Gastroesophageal sphincter (tissue), 4 donors: ENCODE measurements around the gene POC1A. TPM values are rescaled to one million over a fixed set of nuclear protein-coding genes. Genes with fewer than 3 reads are reported as not detected.

Source experiments
- ATAC-seq: fragments of 150-250 bp; one replicate; pipeline ENCODE4 v1.9.1; 2016; ENCODE audit warnings: mild to moderate bottlenecking, moderate library complexity
- H3K27ac ChIP-seq, 4 donors: fragments of 200-600 bp; sonication (generic) in 3 of 4; 1 replicate in 3 of 4; 2 replicates in 1 of 4; pipeline ENCODE4 v1.5.1; 2016 to 2019
- H3K27me3 ChIP-seq: fragments of 200-600 bp; sonication (generic); one replicate; pipeline ENCODE4 v1.5.1; 2019
- H3K36me3 ChIP-seq, 2 donors: fragments of 200-600 bp; sonication (generic); one replicate each; pipeline ENCODE4 v1.5.1; 2019; ENCODE audit warnings: control low read depth in 1 of 2
- H3K4me1 ChIP-seq, 3 donors: fragments of 200-600 bp; sonication (generic); 1 replicate in 2 of 3; 2 replicates in 1 of 3; pipeline ENCODE4 v1.5.1; 2016 to 2019; ENCODE audit warnings: control low read depth in 2 of 3
- H3K4me3 ChIP-seq, 2 donors: fragments of 200-600 bp; sonication (generic); one replicate each; pipeline ENCODE4 v1.5.1; 2019; ENCODE audit warnings: mild to moderate bottlenecking in 1 of 2, moderate library complexity in 1 of 2
- H3K9me3 ChIP-seq, 3 donors: fragments of 200-600 bp; sonication (generic); one replicate each; pipeline ENCODE4 v1.5.1; 2017 to 2019; ENCODE audit warnings: control low read depth in 2 of 3
- CTCF ChIP-seq, 4 experiments: fragments of 200-600 bp in 2 of 4; fragments of 450-650 bp in 2 of 4; sonication (generic) in 1 of 4; IDR thresholded peaks; one replicate each; pipeline ENCODE4 v1.5.1; 2017 to 2019; ENCODE audit warnings: antibody characterized with exemption in 4 of 4, mild to moderate bottlenecking in 2 of 4, moderate library complexity in 2 of 4
- EP300 ChIP-seq: sonication (generic); formaldehyde crosslinking; IDR thresholded peaks from one replicate; pipeline ENCODE4 v1.6.1; 2017; ENCODE audit warnings: antibody characterized with exemption, mild to moderate bottlenecking
- POLR2A ChIP-seq, 2 donors: fragments of 450-650 bp; IDR thresholded peaks; one replicate each; pipeline ENCODE4 v1.6.1; 2017; ENCODE audit warnings: antibody characterized with exemption in 2 of 2, mild to moderate bottlenecking in 2 of 2, moderate library complexity in 1 of 2
- POLR2AphosphoS5 ChIP-seq: sonication (generic); formaldehyde crosslinking; IDR thresholded peaks from one replicate; pipeline ENCODE4 v1.6.1; 2017; ENCODE audit warnings: antibody characterized with exemption
- WGBS, 2 donors: methylation state at CpG; one replicate each; pipeline ENCODE4 v1.1.5; 2018; ENCODE audit warnings: low coverage in 1 of 2; 5-methylcytosine and 5-hydroxymethylcytosine counted together
- total RNA-seq, 4 donors: library from RNA; depleted of rRNA; stranded (reverse); fragments of >200 nt; gene quantifications; one replicate each; pipeline ENCODE4 v1.1.0, GENCODE V29; 2016

Gene POC1A
- total RNA-seq, 4 donors from 2014 or later = 0.73 to 1.7 (median 0.93) TPM

DNA sequence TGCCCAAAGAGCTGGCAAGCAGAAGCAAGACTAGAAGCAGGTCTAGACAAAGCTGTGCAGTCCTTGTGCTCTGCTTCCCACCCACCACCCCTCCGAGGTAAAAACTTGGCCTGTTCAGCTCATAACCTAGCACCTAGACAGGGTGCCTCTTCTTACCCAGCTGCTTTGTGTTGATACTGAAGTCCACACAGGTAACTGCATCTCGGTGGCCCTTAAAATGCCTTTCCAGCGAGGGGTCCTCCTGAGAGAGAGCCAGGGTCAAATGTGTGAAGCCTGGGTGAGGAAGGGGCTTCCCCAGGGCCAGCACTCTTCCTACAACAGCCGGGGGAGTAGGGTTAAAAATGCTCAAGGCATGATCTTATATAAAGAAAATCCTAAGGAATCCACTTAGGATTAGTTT, 3.4 kb downstream of the POC1A start:
- Histone ChIP-seq H3K4me1 (peaks cover 0 to 18% (median 9%) of the 10 kb centered on the region in 3 donors), H3K36me3 (peaks cover 0 to under 1% of the 10 kb centered on the region in 2 donors), H3K9me3 (no peaks in the 10 kb centered on the region), H3K27ac (no peak overlapping the region), H3K27me3 (no peaks in the 10 kb centered on the region), H3K4me3 (no peak overlapping the region)
- WGBS, 2 donors = 86% methylated on average over 2 of the region's 4 CpGs; no CpG with 5 or more reads in 1 of the 2 donors
- no peak for ATAC-seq
- TF ChIP-seq EP300 = no peak
- TF ChIP-seq POLR2A (IDR thresholded peaks at IDR 0.05) = no peak
- TF ChIP-seq POLR2AphosphoS5 = no peak
- TF ChIP-seq CTCF (IDR thresholded peaks at IDR 0.05) = no peak

DNA sequence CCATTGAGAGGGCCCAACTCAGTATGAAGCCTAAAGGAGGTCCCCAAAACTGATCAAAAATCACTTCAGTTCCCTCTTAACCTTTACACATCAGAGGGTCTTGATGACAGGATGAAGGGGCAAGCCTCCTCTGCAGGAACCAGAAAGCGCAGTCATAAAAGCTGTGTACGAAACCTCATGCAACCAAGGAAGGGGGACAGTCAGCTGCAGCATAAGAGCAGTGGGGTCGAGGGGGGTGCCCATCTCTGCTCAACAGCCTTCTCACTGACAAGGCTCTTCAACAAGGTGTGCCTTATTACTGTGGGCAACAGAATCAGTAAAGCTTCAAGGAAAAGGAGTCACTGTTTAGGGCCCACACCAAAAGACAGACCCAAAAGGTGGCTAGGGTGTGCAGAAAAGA, 3.9 kb downstream of the POC1A start:
- 89% methylated on average over 3 of the region's 3 CpGs; no CpG with 5 or more reads in 1 of the 2 donors for WGBS, 2 donors
- Histone ChIP-seq H3K4me1 (peaks cover 0 to 17% (median 9%) of the 10 kb centered on the region in 3 donors), H3K27ac (no peak overlapping the region), H3K36me3 (peaks cover 0 to 5% of the 10 kb centered on the region in 2 donors), H3K9me3 (no peaks in the 10 kb centered on the region), H3K27me3 (no peaks in the 10 kb centered on the region), H3K4me3 (no peak overlapping the region)
- TF ChIP-seq POLR2A (IDR thresholded peaks at IDR 0.05) (no peak), CTCF (IDR thresholded peaks at IDR 0.05) (no peak), EP300 (no peak), POLR2AphosphoS5 (no peak)
- ATAC-seq = no peak

GRCh38 chr3:52149726-52150125, 4.5 kb downstream of the POC1A start:
- Histone ChIP-seq H3K4me1 (peaks cover 0 to 12% (median 9%) of the 10 kb centered on the region in 3 donors), H3K27me3 (no peaks in the 10 kb centered on the region), H3K27ac (no peak overlapping the region), H3K36me3 (peaks cover 0 to 6% of the 10 kb centered on the region in 2 donors), H3K9me3 (no peaks in the 10 kb centered on the region), H3K4me3 (no peak overlapping the region)
- ATAC-seq = no peak
- WGBS, 2 donors = no CpG with 5 or more reads among the region's 11 CpGs
- TF ChIP-seq POLR2A (IDR thresholded peaks at IDR 0.05) (no peak), POLR2AphosphoS5 (no peak)

GRCh38 chr3:52149021-52149420, 5.2 kb downstream of the POC1A start:
- no peak for ATAC-seq
- Histone ChIP-seq H3K9me3 (no peaks in the 10 kb centered on the region), H3K4me3 (no peak overlapping the region), H3K27ac (no peak overlapping the region), H3K4me1 (peaks cover 0 to 14% (median 8%) of the 10 kb centered on the region in 3 donors), H3K27me3 (no peaks in the 10 kb centered on the region), H3K36me3 (peaks cover 0 to 6% of the 10 kb centered on the region in 2 donors)
- WGBS, 2 donors = 100% methylated on average over 1 of the region's 8 CpGs; no CpG with 5 or more reads in 1 of the 2 donors
- no peak for TF ChIP-seq POLR2A (IDR thresholded peaks at IDR 0.05)
- no peak for TF ChIP-seq EP300
- TF ChIP-seq CTCF (IDR thresholded peaks at IDR 0.05) = no peak
- no peak for TF ChIP-seq POLR2AphosphoS5

GRCh38 chr3:52147804-52148203, 6.4 kb downstream of the POC1A start:
- WGBS, 2 donors = 81 to 88% methylated on average over 3 to 4 of the region's 8 CpGs
- Histone ChIP-seq H3K27ac (no peak overlapping the region), H3K36me3 (peaks cover 0 to 6% of the 10 kb centered on the region in 2 donors), H3K27me3 (no peaks in the 10 kb centered on the region), H3K4me3 (no peak overlapping the region), H3K4me1 (peaks cover 0 to 7% (median 0%) of the 10 kb centered on the region in 3 donors), H3K9me3 (no peaks in the 10 kb centered on the region)
- no peak for TF ChIP-seq CTCF (IDR thresholded peaks at IDR 0.05)
- TF ChIP-seq POLR2A (IDR thresholded peaks at IDR 0.05) = no peak
- no peak for TF ChIP-seq EP300
- TF ChIP-seq POLR2AphosphoS5 = no peak
- no peak for ATAC-seq
